ENCODE results near the gene PICALM.
"Not testable (repeated sequence)": the region's sequence is repeated elsewhere in the genome, so short reads cannot be mapped to it uniquely, and the experiment has no call there.

PICALM gene

DNA sequence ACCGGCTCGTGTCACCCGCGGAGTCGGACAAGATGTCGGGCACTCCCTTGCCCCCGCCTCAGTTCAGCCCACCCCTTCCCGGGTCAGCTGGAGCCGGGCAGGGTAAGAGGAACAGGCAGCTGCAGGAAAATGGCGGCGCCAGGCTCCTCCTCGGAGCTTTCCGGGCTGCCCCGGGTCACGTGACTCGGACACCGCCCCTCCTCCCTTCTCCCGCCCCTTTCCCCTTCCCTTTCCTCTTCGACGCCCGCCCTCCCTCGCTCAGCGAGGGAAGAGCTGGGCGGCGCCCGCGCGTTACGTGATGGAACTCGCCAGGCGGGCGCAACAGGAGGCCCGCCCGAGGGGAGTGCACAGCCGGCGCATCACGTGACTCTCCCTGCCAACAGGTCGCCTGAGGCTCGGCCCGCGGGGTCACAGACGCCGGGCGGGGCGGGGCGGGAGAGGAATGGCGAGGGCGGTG is at the start of gene PICALM:
PICALM (minus strand) TSS at position 134 of the 457 bp plus-strand sequence. CDS start 304 bp downstream, outside the sequence.
- peak; percentile 97 for DNase-seq (ENCODE audit: low read depth)

DNA sequence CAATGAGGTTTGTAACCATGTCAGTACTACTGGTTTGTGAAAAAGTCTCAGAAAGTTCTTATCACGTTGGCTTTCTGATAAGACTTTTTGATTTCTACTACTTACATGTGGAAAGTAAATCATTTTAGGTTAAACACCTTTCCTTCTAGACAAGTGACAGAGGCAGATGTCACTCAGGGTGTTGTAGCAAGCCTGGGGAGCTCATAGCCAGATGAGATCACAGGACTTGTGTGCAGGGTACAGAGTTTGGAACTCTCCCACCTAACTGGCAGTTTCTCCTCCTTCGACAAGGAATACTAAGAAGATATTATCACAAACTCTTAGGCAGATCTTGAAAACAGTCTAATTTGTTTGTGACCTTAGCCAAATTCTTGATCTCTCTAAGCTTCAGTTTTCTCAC is 49.4 kb upstream of the PICALM start:
- DNase-seq (ENCODE audit: low read depth) = no peak

GRCh38 chr11:86117712-86118063 is 48.8 kb upstream of the PICALM start:
- no peak for DNase-seq (ENCODE audit: low read depth)

- DNase-seq (ENCODE audit: low read depth) = no peak
These were observed 48.3 kb upstream of the PICALM start for GRCh38 chr11:86117001-86117711.

DNA sequence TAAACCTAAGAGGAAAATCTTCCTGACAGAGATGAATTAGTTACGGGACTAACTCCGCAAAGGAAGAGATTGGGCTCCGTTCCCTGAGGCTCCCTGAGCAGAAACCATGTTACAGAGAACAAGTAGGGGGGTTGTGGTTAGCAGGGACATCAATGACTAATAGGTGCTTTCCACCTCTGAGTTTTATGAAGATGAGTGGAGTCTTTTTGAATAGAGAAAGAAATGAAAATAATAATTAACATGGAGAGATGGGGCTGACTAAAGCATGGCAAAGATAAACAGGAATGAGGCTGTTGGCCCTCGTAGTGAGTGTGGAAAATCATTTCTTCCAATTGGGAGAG is 47.5 kb upstream of the PICALM start:
- DNase-seq (ENCODE audit: low read depth) = peak; percentile 27

GRCh38 chr11:86115542-86116385 is 46.9 kb upstream of the PICALM start:
- DNase-seq (ENCODE audit: low read depth) = no peak

DNA sequence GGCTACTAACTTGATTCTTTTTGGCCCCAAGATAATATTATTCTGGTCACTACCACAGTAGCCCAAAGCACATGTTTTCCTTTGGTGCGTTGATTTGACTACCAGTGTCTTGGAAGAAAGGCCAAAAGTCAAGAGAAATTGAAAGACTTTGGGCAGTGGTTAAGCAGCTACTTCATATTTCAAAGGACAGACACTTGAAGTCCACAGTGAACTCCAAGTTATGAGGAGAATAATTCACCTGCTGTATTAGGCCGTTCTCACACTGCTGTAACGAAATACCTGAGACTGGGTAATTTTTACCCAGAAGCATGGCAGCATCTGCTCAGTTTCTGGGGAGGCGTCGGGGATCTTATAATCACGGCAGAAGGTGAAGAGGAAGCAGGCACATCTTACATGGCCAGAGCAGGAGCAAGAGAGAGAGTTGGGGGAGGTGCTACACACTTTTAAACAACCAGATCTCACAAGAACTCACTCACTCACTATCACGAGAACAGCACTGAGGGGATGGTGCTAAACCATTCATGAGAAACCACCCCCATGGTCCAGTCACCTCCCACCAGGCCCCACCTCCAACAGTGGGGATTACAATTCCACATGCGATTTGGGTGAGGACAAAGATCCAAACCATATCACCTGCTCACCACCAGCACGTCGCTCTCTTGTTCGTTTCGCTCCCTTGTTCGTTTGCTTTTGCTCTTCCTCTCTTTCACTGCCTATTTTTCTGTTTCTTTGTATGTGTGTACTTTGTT is 40.2 kb upstream of the PICALM start:
- DNase-seq (ENCODE audit: low read depth) = no peak

GRCh38 chr11:86108191-86108590 is 39.3 kb upstream of the PICALM start:
- DNase-seq (ENCODE audit: low read depth) = no peak

DNA sequence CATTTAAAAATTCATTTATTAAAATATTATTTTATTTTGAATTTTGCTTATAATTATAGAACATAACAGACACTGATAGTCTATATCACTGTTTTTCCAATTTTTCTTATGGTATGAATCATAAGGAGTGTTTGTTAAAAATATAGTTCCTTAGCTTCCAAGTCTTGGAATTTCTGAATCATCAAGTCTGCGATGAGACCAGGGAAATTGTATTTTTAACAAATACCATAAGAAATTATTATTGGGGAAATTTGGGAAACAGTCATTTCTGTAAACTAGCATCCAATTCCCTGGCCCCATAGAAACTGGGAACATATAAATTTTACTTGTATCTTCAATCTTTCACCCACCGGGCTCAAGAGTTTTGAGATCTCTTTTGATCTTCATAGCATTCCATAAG is 38.0 kb upstream of the PICALM start:
- DNase-seq (ENCODE audit: low read depth) = no peak

GRCh38 chr11:86106031-86106430 is 37.1 kb upstream of the PICALM start:
- DNase-seq (ENCODE audit: low read depth) = not testable (repeated sequence)

DNA sequence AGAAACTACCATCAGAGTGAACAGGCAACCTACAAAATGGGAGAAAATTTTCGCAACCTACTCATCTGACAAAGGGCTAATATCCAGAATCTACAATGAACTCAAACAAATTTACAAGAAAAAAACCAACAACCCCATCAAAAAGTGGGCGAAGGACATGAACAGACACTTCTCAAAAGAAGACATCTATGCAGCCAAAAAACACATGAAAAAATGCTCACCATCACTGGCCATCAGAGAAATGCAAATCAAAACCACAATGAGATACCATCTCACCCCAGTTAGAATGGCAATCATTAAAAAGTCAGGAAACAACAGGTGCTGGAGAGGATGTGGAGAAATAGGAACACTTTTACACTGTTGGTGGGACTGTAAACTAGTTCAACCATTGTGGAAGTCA is 36.7 kb upstream of the PICALM start:
- DNase-seq (ENCODE audit: low read depth) = not testable (repeated sequence)

DNA sequence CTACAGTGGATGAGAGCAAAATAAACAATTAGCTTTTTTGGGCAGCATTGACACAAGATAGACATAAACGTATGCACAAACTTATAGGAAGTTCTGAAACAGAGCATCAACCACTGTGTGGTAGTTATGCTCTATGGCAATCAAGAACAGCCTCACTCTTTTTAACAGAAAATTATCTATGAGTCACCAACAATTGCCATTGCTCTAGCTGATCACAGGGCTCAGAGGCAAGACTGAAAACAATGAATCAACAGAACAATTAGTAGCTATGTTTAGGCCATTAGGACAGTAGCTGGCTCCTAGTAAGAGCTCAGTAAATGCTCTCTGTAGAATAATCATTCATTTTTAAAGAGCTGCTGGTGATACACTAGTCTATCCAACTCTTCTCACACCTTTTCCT is 34.9 kb upstream of the PICALM start:
- no peak for DNase-seq (ENCODE audit: low read depth)

GRCh38 chr11:86101941-86102407 is 33.1 kb upstream of the PICALM start:
- DNase-seq (ENCODE audit: low read depth) = no peak

DNA sequence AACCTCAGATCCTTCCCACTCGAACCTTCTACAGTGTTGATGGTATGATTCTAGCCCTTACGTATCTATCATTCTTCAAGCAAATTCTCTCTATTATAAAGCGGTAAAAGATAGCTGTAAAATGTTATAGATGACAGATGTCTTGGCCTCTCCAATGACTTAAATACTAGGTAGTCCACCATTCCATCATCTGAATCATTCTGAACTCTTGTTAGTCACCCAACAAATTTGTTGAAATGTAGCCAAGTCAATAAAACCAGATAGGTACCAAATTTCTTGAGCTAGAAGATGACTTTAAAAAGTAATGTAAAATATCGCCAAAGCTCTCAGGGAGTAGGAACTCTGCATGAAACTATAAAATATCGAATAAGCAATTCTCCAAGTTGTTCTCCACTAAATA is 32.6 kb upstream of the PICALM start:
- DNase-seq (ENCODE audit: low read depth) = no peak

GRCh38 chr11:86099874-86100273 is 31.0 kb upstream of the PICALM start:
- DNase-seq (ENCODE audit: low read depth) = no peak

GRCh38 chr11:86097980-86098379 is 29.1 kb upstream of the PICALM start:
- DNase-seq (ENCODE audit: low read depth) = no peak

DNA sequence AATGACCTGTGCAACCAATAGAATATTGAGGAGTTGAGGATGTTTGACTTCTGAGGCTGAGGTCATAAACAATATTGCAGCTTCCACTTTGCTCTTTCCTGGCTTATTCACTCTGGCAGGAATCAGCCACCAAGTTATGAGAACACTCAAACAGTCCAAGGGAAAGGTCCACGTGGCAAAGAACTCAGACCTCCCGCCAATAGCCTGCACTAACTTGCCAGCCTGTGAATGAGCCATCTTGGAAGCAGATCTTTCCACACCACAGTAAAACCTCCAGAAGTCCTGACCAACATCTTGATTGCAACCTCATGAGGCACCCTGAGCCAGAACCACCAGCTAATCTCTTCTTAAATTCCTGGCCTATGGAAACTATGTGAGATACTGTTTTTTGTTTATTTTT is 22.7 kb upstream of the PICALM start:
- no peak for DNase-seq (ENCODE audit: low read depth)

DNA sequence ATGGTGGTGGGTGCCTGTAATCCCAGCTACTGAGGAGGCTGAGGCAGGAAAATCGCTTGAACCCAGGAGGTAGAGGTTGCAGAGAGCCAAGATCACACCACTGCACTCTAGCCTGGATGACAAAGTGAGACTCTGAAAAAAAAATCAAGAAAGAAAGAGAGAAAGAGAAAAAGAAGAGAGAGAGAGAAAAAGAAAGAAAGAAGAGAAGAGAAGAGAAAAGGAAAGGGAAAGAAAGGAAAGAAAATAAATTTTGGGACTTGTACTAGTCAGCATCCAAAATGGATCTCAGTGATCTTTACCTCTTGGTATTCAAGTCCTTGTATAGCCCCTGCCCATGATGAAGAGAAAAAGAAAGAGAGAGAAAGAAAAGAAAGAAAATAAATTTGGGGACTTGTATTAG is 22.2 kb upstream of the PICALM start:
- no peak for DNase-seq (ENCODE audit: low read depth)

DNA sequence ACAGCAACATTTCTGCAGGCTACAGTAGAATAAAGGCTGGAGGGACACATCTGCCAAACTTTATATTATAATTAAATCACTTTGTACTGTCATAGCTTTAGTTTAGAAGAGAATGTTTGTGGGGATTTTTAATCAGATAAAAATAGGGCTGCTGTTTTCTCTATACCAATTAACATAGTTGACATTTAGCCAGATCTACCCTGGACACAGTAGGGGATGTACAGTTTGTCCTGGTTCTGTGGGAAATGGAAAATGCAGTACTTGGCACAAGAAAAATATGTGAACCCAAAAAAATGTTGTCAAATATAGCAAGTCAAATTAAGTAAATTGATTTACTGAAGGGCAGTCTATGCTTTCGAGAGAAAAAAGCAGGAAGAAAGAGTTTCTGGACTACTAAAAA is 20.8 kb upstream of the PICALM start:
- no peak for DNase-seq (ENCODE audit: low read depth)

DNA sequence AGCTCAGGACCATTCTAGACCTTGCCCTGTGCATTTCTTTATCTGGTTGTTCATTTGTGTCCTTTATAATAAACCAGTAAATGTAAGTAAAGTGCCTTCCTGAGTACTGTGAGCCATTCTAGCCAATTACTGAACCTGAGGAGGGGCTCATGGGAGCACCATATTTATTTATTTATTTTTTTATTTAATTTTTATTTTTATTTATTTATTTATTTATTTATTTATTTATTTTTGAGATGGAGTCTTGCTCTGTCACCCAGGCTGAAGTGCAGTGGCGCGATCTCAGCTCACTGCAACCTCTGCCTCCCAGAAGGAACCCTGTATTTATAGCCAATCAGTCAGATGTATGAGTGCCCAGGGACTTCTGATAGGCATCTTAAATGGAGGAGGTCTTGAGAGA is 18.8 kb upstream of the PICALM start:
- DNase-seq (ENCODE audit: low read depth) = not testable (repeated sequence)

- DNase-seq (ENCODE audit: low read depth) = no peak
These were observed 18.4 kb upstream of the PICALM start for GRCh38 chr11:86087256-86087655.

DNA sequence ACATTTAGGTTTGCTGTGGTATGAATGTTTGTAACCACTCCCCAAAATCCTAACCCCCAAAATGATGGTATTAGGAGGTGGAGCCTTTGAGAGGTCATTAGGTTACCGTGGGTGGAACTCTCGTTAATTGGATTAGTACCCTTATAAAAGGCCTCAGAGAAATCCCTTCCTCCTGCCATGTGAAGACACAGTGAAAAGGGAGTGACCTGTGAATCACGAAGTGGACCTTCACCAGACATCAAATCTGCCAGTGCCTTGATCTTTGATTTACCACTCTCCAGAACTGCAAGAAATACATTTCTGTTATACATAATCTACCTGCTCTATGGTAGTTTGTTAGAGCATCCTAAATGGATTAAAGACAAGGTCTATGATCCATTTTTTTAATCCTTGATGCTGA is 12.6 kb upstream of the PICALM start:
- no peak for DNase-seq (ENCODE audit: low read depth)

DNA sequence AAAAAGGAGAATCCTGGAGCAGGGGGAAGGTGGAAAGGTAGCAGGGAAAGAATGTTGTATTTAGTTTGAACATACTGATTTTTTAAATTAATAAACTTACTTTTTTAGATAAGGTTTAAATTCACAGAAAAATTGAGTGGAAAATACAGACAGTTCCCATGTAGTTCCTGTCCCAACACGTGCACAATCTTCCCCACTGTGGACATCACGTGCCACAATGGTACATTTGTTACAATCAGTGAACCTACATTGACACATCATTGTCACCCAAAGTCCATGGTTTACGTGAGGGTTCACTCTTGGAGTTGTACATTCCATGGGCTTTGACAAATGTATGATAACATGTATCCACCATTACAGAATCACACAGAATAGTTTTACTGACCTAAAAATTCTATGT is 10.5 kb upstream of the PICALM start:
- no peak for DNase-seq (ENCODE audit: low read depth)

Data from T-helper 22 cell (primary cell).